ENCODE measurements around the gene EDIL3. TPM values are rescaled to one million over a fixed set of nuclear protein-coding genes. Genes with fewer than 3 reads are reported as not detected.

EDIL3 gene
- total and polyA plus RNA-seq, 11 donors, result 1.3 to 38.2 (median 18.3) TPM

GRCh38 chr5:84292000-84292642 is 92.6 kb downstream of the EDIL3 start:
- H3K27me3 ChIP-seq, result no peaks in the 10 kb centered on the region
- intact Hi-C loops (cut with DNase I), result no loop called here
- DNase-seq (no peak), ATAC-seq (no peak)
- no peak overlapping the region for H3K4me3 ChIP-seq
- no peaks in the 10 kb centered on the region for H3K36me3 ChIP-seq
- 87 to 92% (median 90%) methylated on average over 1 of the region's 1 CpG for WGBS, 4 donors
- no peak overlapping the region for H3K27ac ChIP-seq
- no peaks in the 10 kb centered on the region for H3K9me3 ChIP-seq
- no peak for TF ChIP-seq CTCF (IDR thresholded peaks at IDR 0.05)
- no peak for TF ChIP-seq POLR2A (IDR thresholded peaks at IDR 0.05)
- peaks cover 0 to 8% (median 0%) of the 10 kb centered on the region in 12 donors for H3K4me1 ChIP-seq

GRCh38 chr5:84290673-84291072 is 94.0 kb downstream of the EDIL3 start:
- WGBS, 4 donors, result 55 to 62% (median 57%) methylated on average over 2 of the region's 2 CpGs
- peak overlapping the region in 3 of 12 donors; percentile 13 to 49 (median 25) for H3K27ac ChIP-seq

GRCh38 chr5:84290161-84290560 is 94.5 kb downstream of the EDIL3 start:
- no peaks in the 10 kb centered on the region for H3K9me3 ChIP-seq
- no peaks in the 10 kb centered on the region for H3K36me3 ChIP-seq
- intact Hi-C loops (cut with DNase I), result no loop called here
- H3K27me3 ChIP-seq, result no peaks in the 10 kb centered on the region
- ATAC-seq (peak in 3 of 4 donors; percentile 45 to 87 (median 74)), DNase-seq (peak in 1 of 5 donors; percentile 6)
- WGBS, 4 donors, result 28 to 38% (median 32%) methylated on average over 4 of the region's 4 CpGs
- peaks cover 0 to 15% (median 4%) of the 10 kb centered on the region in 12 donors for H3K4me1 ChIP-seq
- no peak overlapping the region for H3K4me3 ChIP-seq
- H3K27ac ChIP-seq, result peak overlapping the region in 2 of 12 donors; percentile 25 to 49
- no peak for TF ChIP-seq CTCF (IDR thresholded peaks at IDR 0.05)
- TF ChIP-seq POLR2A (IDR thresholded peaks at IDR 0.05), result no peak

More at GRCh38 chr5:84290673-84291072, 94.0 kb downstream of the EDIL3 start:
- no peaks in the 10 kb centered on the region for H3K9me3 ChIP-seq
- intact Hi-C loops (cut with DNase I), result no loop called here
- TF ChIP-seq CTCF (IDR thresholded peaks at IDR 0.05), result no peak
- no peak for TF ChIP-seq POLR2A (IDR thresholded peaks at IDR 0.05)
- H3K4me3 ChIP-seq, result no peak overlapping the region
- H3K4me1 ChIP-seq, result peaks cover 0 to 15% (median 2%) of the 10 kb centered on the region in 12 donors
- DNase-seq, result no peak
- ATAC-seq, result no peak
- no peaks in the 10 kb centered on the region for H3K27me3 ChIP-seq
- H3K36me3 ChIP-seq, result no peaks in the 10 kb centered on the region

- Histone ChIP-seq H3K4me3 (no peak overlapping the region), H3K9me3 (no peaks in the 10 kb centered on the region), H3K27ac (no peak overlapping the region), H3K36me3 (no peaks in the 10 kb centered on the region), H3K27me3 (no peaks in the 10 kb centered on the region), H3K4me1 (peaks cover 0 to 15% (median 4%) of the 10 kb centered on the region in 12 donors)
- DNase-seq (no peak), ATAC-seq (no peak)
- TF ChIP-seq CTCF (IDR thresholded peaks at IDR 0.05) (no peak), POLR2A (IDR thresholded peaks at IDR 0.05) (no peak)
- WGBS, 4 donors, result 50 to 65% (median 61%) methylated on average over 4 of the region's 4 CpGs
- intact Hi-C loops (cut with DNase I), result loop anchor here in 1 of 10 donors (5.0 kb wide), 1 partner anchor 94 kb away; the partner anchor contains the start of gene EDIL3
Observed at GRCh38 chr5:84287951-84288350, 96.7 kb downstream of the EDIL3 start.
